Esophagus squamous epithelium (tissue), 4 donors: Measurements from ENCODE around the gene ESYT1.

Experiments used
- CTCF ChIP-seq, 6 experiments: fragments of 450-650 bp in 4 of 6; fragments of 200-600 bp in 2 of 6; sonication (generic) in 2 of 6; IDR thresholded peaks; one replicate each; pipeline ENCODE4 v1.5.1; 2016 to 2019; ENCODE audit warnings: antibody characterized with exemption in 6 of 6, mild to moderate bottlenecking in 4 of 6, moderate library complexity in 4 of 6
- POLR2A ChIP-seq, 4 donors: fragments of 450-650 bp; IDR thresholded peaks; one replicate each; pipeline ENCODE4 v1.6.1; 2017; ENCODE audit warnings: antibody characterized with exemption in 4 of 4, mild to moderate bottlenecking in 4 of 4, moderate library complexity in 3 of 4

GRCh38 chr12:56153678-56154065 lies 25.6 kb downstream of the ESYT1 start:
- TF ChIP-seq CTCF (IDR thresholded peaks at IDR 0.05), result no peak
- no peak for TF ChIP-seq POLR2A (IDR thresholded peaks at IDR 0.05)
